Measurements from ENCODE around the gene STX5. TPM values are rescaled to one million over a fixed set of nuclear protein-coding genes. Genes with fewer than 3 reads are reported as not detected.
A peak's percentile ranks its signal among the peaks of the same experiment; 100 is the strongest.

The STX5 gene
- total and polyA plus RNA-seq, 10 of the 15 experiments (the other 5 are each of a cell fraction or from before 2014, with no cell fraction given) = 3.8 to 35.4 (median 27.4) TPM

GRCh38 chr11:62880231-62880802, 48.5 kb upstream of the STX5 start (continued):
- TF ChIP-seq KAT2A (conservative IDR thresholded peaks at IDR 0.05; ENCODE audit: control insufficient read depth, low read depth, low read length) = no peak
- TF ChIP-seq EZH2 (IDR thresholded peaks at IDR 0.05; ENCODE audit: borderline replicate concordance, control insufficient read depth, low read depth, low read length) = no peak
- no peak for TF ChIP-seq MTA3 (IDR thresholded peaks at IDR 0.05; ENCODE audit: borderline replicate concordance, low read length)
- TF ChIP-seq NRF1 (conservative IDR thresholded peaks at IDR 0.05; ENCODE audit: low read depth, low read length) = no peak
- 0 out of 2 replicates have a peak, but pooled peaks have one; percentile 30 for TF ChIP-seq MTA2 (IDR thresholded peaks at IDR 0.05; ENCODE audit: low read depth)
- no peak for TF ChIP-seq CHD1 (IDR thresholded peaks at IDR 0.05; ENCODE audit: low read depth, low read length)
- TF ChIP-seq SPI1 (IDR thresholded peaks at IDR 0.05; ENCODE audit: borderline replicate concordance, insufficient read depth, low read depth, low read length) = no peak
- no peak for TF ChIP-seq MYC (IDR thresholded peaks at IDR 0.05; ENCODE audit: insufficient read depth, insufficient read length, insufficient replicate concordance, low read length, severe bottlenecking)
- TF ChIP-seq IKZF2 (IDR thresholded peaks at IDR 0.05) = peak; percentile 51 to 71
- no peak for TF ChIP-seq ZSCAN29 (IDR thresholded peaks at IDR 0.05)
- TF ChIP-seq SRF (IDR thresholded peaks at IDR 0.05; ENCODE audit: low read depth in 2 of 2, low read length in 2 of 2) = no peak
- no peak for TF ChIP-seq KDM1A (IDR thresholded peaks at IDR 0.05; ENCODE audit: borderline replicate concordance)
- TF ChIP-seq CEBPB (IDR thresholded peaks at IDR 0.05; ENCODE audit: borderline replicate concordance in 1 of 2, low read depth in 2 of 2, low read length in 2 of 2) = no peak
- no peak for TF ChIP-seq ZNF207 (IDR thresholded peaks at IDR 0.05; ENCODE audit: borderline replicate concordance)
- TF ChIP-seq CUX1 (IDR thresholded peaks at IDR 0.05; ENCODE audit: insufficient replicate concordance, low read depth, low read length) = no peak
- TF ChIP-seq SREBF1 (IDR thresholded peaks at IDR 0.05; ENCODE audit: low read length) = no peak
- peak; percentile 98 for TF ChIP-seq RELB (IDR thresholded peaks at IDR 0.05; ENCODE audit: low read depth)
- no peak for TF ChIP-seq STAT1 (conservative IDR thresholded peaks at IDR 0.05)
- TF ChIP-seq RBBP5 (conservative IDR thresholded peaks at IDR 0.05) = no peak
- TF ChIP-seq IRF5 (IDR thresholded peaks at IDR 0.05; ENCODE audit: borderline replicate concordance) = no peak
- TF ChIP-seq NR2F1 (conservative IDR thresholded peaks at IDR 0.05) = peak; percentile 68
- TF ChIP-seq FOXK2 (IDR thresholded peaks at IDR 0.05) = no peak
- TF ChIP-seq POU2F2 (IDR thresholded peaks at IDR 0.05; ENCODE audit: borderline replicate concordance, low read depth, low read length) = no peak
- no peak for TF ChIP-seq RB1 (IDR thresholded peaks at IDR 0.05; ENCODE audit: borderline replicate concordance)
